ENCODE results near the gene KLF9.

- TF ChIP-seq CTCF (IDR thresholded peaks at IDR 0.05): no peak
- TF ChIP-seq ZFX (IDR thresholded peaks at IDR 0.05; ENCODE audit: borderline replicate concordance): no peak
These were observed at the start of gene KLF9 for GRCh38 chr9:70413799-70414775.
